ENCODE results near the gene POLR3K.

POLR3K gene

GRCh38 chr16:77273-77806, 23.9 kb upstream of the POLR3K start:
- peak in 1 of 2 experiments; percentile 32 for DNase-seq (ENCODE audit: low read depth in 1 of 2, low spot score in 1 of 2)
- Histone ChIP-seq H3K27me3 (ENCODE audit: insufficient read depth, poor library complexity, severe bottlenecking) (peaks cover 8% of the 10 kb centered on the region), H3K27ac (replicated peaks) (peak overlapping the region; percentile 72), H3K4me3 (replicated peaks; ENCODE audit: insufficient read depth, low read length) (peak overlapping the region; percentile 64)
- TF ChIP-seq POLR2AphosphoS5 (IDR thresholded peaks at IDR 0.05; ENCODE audit: low read depth) = no peak; the same call in 1 of the 2 replicates
- no peak for TF ChIP-seq CTCF (IDR thresholded peaks at IDR 0.05; ENCODE audit: insufficient read depth, low read length)
- no peak for TF ChIP-seq SPI1 (IDR thresholded peaks at IDR 0.05; ENCODE audit: borderline replicate concordance, low read depth)
- TF ChIP-seq GABPA (IDR thresholded peaks at IDR 0.05; ENCODE audit: low read depth) = no peak
- TF ChIP-seq REST (IDR thresholded peaks at IDR 0.05; ENCODE audit: insufficient replicate concordance, low read depth) = no peak

- peak overlapping the region; percentile 72 for H3K27ac ChIP-seq (replicated peaks)
- TF ChIP-seq SPI1 (IDR thresholded peaks at IDR 0.05; ENCODE audit: borderline replicate concordance, low read depth) (no peak), POLR2AphosphoS5 (IDR thresholded peaks at IDR 0.05; ENCODE audit: low read depth) (no peak), REST (IDR thresholded peaks at IDR 0.05; ENCODE audit: insufficient replicate concordance, low read depth) (no peak), CTCF (IDR thresholded peaks at IDR 0.05; ENCODE audit: insufficient read depth, low read length) (no peak), GABPA (IDR thresholded peaks at IDR 0.05; ENCODE audit: low read depth) (no peak)
Observed at GRCh38 chr16:76535-77272, 23.3 kb upstream of the POLR3K start.

GRCh38 chr16:75580-76501, 22.4 kb upstream of the POLR3K start:
- H3K27me3 ChIP-seq (ENCODE audit: insufficient read depth, poor library complexity, severe bottlenecking) = peaks cover 20% of the 10 kb centered on the region
- no peak for TF ChIP-seq CTCF (IDR thresholded peaks at IDR 0.05; ENCODE audit: insufficient read depth, low read length)
- TF ChIP-seq SPI1 (IDR thresholded peaks at IDR 0.05; ENCODE audit: borderline replicate concordance, low read depth) = peak; percentile 65; the same call in 1 of the 2 replicates
- no peak for TF ChIP-seq REST (IDR thresholded peaks at IDR 0.05; ENCODE audit: insufficient replicate concordance, low read depth)
- peak; percentile 94 for TF ChIP-seq POLR2AphosphoS5 (IDR thresholded peaks at IDR 0.05; ENCODE audit: low read depth)
- TF ChIP-seq GABPA (IDR thresholded peaks at IDR 0.05; ENCODE audit: low read depth) = no peak
- H3K4me3 ChIP-seq (replicated peaks; ENCODE audit: insufficient read depth, low read length) = no peak overlapping the region
- H3K27ac ChIP-seq (replicated peaks) = peak overlapping the region; percentile 7; the same call in 1 of the 2 replicates
- DNase-seq (ENCODE audit: low read depth in 1 of 2, low spot score in 1 of 2) = peak; percentile 92 to 96

More at GRCh38 chr16:76535-77272, 23.3 kb upstream of the POLR3K start:
- H3K4me3 ChIP-seq (replicated peaks; ENCODE audit: insufficient read depth, low read length) = peak overlapping the region; percentile 64; the same call in 1 of the 2 replicates
- H3K27me3 ChIP-seq (ENCODE audit: insufficient read depth, poor library complexity, severe bottlenecking) = peaks cover 12% of the 10 kb centered on the region
- DNase-seq (ENCODE audit: low read depth in 1 of 2, low spot score in 1 of 2) = peak; percentile 46 to 63

Data from HL-60 (cell line).